Upper lobe of left lung (tissue), 4 donors: ENCODE results near the gene FAHD1.

Experiments
- POLR2A ChIP-seq, 4 donors: fragments of 450-650 bp; IDR thresholded peaks; one replicate each; pipeline ENCODE4 v1.5.1; 2016 to 2017; ENCODE audit warnings: antibody characterized with exemption in 4 of 4, mild to moderate bottlenecking in 2 of 4
- TF ChIP-seq, protein P1 (sequence below), 6 experiments: fragments of 450-650 bp in 4 of 6; fragments of 200-600 bp in 2 of 6; sonication (generic) in 2 of 6; IDR thresholded peaks; one replicate each; pipeline ENCODE4 v1.5.1; 2016 to 2019; ENCODE audit warnings: antibody characterized with exemption in 6 of 6

DNA sequence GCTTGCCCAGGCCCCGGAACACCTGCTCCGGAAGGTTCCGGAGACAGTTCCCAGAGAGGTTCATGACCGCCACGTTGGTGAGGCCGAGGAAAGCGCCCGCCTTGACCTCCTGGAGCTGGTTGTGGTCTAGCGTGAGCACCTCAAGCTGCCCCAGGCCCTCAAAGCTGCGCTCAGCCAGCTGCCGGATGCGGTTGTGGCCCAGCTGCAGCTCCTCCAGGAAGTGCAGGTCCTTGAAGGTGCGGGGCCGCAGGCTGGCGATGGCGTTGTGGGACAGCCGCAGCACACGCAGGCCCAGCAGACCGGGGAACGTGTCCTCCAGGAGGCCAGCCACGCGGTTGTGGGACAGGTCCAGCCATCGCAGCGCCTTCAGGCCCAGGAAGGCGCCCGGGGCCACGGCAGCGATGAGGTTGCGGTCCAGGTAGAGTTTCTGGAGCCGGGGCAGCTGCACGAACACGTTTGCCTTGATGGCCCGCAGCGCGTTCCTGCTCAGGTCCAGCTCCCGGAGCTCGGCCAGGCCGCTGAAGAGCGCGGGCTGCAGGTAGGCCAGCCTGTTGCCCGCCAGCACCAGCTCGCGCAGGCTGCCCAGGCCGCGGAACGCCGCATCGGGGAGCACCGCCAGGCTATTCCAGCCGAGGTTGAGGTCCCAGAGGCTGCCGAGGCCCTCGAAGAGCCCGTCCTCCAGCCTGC lies 35.6 kb upstream of the FAHD1 start:
- TF ChIP-seq, protein P1, sequence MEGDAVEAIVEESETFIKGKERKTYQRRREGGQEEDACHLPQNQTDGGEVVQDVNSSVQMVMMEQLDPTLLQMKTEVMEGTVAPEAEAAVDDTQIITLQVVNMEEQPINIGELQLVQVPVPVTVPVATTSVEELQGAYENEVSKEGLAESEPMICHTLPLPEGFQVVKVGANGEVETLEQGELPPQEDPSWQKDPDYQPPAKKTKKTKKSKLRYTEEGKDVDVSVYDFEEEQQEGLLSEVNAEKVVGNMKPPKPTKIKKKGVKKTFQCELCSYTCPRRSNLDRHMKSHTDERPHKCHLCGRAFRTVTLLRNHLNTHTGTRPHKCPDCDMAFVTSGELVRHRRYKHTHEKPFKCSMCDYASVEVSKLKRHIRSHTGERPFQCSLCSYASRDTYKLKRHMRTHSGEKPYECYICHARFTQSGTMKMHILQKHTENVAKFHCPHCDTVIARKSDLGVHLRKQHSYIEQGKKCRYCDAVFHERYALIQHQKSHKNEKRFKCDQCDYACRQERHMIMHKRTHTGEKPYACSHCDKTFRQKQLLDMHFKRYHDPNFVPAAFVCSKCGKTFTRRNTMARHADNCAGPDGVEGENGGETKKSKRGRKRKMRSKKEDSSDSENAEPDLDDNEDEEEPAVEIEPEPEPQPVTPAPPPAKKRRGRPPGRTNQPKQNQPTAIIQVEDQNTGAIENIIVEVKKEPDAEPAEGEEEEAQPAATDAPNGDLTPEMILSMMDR (IDR thresholded peaks at IDR 0.05), result no peak
- no peak for TF ChIP-seq POLR2A (IDR thresholded peaks at IDR 0.05)
